Measurements from ENCODE around the gene OASL. TPM values are rescaled to one million over a fixed set of nuclear protein-coding genes. Genes with fewer than 3 reads are reported as not detected.

OASL gene
- total RNA-seq, 1 experiment from 2014 or later: not detected

DNA sequence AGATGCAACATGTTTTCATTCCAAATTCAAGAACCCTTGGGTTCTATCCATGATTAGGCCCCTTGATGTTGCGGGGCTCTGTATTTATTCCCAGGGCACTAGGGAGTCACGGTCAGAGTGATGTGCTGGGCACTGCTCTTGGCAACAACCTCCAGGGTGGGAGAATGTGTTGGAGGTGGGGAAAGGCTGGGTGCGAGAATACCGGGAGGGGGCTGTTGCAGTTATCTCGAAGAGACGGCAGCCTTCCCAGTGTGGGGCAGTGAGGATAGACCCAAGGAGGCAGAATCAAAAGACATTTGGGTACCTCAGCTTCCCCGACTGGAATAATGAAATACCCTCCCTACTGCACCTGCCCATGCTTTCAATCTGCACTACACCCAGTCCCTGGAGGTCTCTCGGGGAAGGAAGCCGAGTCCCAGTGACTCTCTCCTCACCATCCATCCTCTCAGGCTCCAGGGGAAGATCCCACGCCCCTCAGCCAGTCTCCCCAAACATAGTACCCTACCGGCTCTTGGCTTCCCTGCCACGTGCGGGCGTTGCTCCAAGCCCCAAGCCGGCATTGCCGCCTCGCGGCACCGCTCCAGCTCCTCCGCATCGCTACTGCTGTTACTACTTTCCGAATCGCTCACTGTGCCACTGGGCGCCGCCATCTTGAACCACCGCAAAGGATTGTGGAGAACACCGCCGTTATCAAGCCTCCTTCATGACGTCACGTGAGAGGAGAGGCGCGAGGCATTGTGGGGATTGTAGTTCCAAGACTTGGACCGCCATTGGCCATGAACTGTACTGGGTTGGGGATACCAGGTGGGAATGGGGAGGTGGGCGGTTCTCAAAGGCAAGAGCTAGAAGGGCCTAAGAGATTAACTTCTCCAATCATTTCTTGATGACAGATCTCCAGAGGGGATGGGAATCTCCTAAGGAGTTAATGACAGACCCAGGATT is 22.9 kb downstream of the OASL start, which contains the start of gene C12orf43:
Gene C12orf43, minus strand, starts transcription at position 663 of the 942 bp plus-strand sequence. Its CDS starts 13 bp downstream, at position 650.
- peaks cover 4% of the 10 kb centered on the region; the same call in 1 of the 2 replicates for H3K36me3 ChIP-seq
- no peaks in the 10 kb centered on the region for H3K9me3 ChIP-seq (replicated peaks)
- peak within 1 kb of the TSS; percentile 25; the same call in 1 of the 2 replicates for H3K27ac ChIP-seq
- H3K4me1 ChIP-seq (replicated peaks): peaks cover 8% of the 10 kb centered on the region
- H3K4me3 ChIP-seq: peak within 1 kb of the TSS; percentile 74
- peak; percentile 77 to 88 for DNase-seq (ENCODE audit: low read depth in 1 of 2, low spot score in 2 of 2)
- H3K27me3 ChIP-seq (replicated peaks): no peaks in the 10 kb centered on the region

DNA sequence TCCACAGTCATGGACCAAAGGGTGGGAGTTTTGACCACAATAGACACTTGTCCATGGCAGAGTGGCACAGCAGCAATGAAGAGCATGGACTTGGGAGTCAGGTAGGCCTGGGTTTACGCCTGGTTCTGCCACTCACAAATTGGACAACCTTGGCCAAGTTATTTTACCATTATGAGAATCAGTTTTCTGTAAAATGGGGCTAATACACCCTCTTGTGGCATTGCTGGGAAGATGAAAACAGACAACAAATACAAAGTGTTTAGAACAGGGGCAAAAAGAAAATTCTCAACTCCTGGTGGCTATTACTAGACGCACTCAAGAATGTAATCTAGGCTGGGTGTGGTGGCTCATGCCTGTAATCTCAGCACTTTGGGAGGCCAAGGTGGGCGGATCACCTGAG is 25.3 kb downstream of the OASL start:
- H3K27me3 ChIP-seq (replicated peaks): no peaks in the 10 kb centered on the region
- peaks cover 25% of the 10 kb centered on the region for H3K36me3 ChIP-seq
- no peaks in the 10 kb centered on the region for H3K9me3 ChIP-seq (replicated peaks)
- DNase-seq (ENCODE audit: low read depth in 1 of 2, low spot score in 2 of 2): no peak
- no peak overlapping the region for H3K4me3 ChIP-seq
- no peak overlapping the region for H3K27ac ChIP-seq
- peaks cover 8% of the 10 kb centered on the region for H3K4me1 ChIP-seq (replicated peaks)

GRCh38 chr12:121011820-121012219 is 27.2 kb downstream of the OASL start:
- Histone ChIP-seq H3K27ac (no peak overlapping the region), H3K9me3 (replicated peaks) (no peaks in the 10 kb centered on the region), H3K27me3 (replicated peaks) (no peaks in the 10 kb centered on the region), H3K36me3 (peaks cover 30% of the 10 kb centered on the region), H3K4me1 (replicated peaks) (peaks cover 8% of the 10 kb centered on the region), H3K4me3 (no peak overlapping the region)
- DNase-seq (ENCODE audit: low read depth in 1 of 2, low spot score in 2 of 2): no peak

DNA sequence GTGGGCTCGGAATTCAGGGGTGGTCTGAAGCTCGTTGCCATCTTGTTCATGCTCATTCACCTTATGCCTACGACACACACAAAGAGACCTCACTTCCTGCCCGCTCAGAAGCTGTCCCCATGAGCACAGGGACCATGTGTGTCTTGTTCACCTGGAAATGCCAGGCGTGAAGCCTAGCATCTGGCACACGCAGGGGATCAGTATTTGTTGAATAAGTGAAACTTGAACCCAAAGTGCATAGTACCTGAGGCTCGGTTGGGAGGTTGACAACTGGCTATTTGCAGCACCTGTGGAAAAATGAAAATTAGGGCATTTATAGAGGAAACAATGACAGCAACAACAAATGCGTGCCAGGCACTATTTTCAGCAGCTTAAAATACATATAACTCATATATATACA is 28.2 kb downstream of the OASL start:
- H3K36me3 ChIP-seq: peaks cover 33% of the 10 kb centered on the region
- H3K4me1 ChIP-seq (replicated peaks): peaks cover 8% of the 10 kb centered on the region
- DNase-seq (ENCODE audit: low read depth in 1 of 2, low spot score in 2 of 2): no peak
- no peaks in the 10 kb centered on the region for H3K27me3 ChIP-seq (replicated peaks)
- H3K9me3 ChIP-seq (replicated peaks): no peaks in the 10 kb centered on the region
- H3K27ac ChIP-seq: no peak overlapping the region
- no peak overlapping the region for H3K4me3 ChIP-seq

GRCh38 chr12:121009741-121010140 is 29.3 kb downstream of the OASL start:
- Histone ChIP-seq H3K4me1 (replicated peaks) (no peaks in the 10 kb centered on the region), H3K9me3 (replicated peaks) (no peaks in the 10 kb centered on the region), H3K36me3 (peaks cover 40% of the 10 kb centered on the region), H3K4me3 (no peak overlapping the region), H3K27me3 (replicated peaks) (no peaks in the 10 kb centered on the region), H3K27ac (no peak overlapping the region)
- peak in 1 of 2 experiments; percentile 18 for DNase-seq (ENCODE audit: low read depth in 1 of 2, low spot score in 2 of 2)

DNA sequence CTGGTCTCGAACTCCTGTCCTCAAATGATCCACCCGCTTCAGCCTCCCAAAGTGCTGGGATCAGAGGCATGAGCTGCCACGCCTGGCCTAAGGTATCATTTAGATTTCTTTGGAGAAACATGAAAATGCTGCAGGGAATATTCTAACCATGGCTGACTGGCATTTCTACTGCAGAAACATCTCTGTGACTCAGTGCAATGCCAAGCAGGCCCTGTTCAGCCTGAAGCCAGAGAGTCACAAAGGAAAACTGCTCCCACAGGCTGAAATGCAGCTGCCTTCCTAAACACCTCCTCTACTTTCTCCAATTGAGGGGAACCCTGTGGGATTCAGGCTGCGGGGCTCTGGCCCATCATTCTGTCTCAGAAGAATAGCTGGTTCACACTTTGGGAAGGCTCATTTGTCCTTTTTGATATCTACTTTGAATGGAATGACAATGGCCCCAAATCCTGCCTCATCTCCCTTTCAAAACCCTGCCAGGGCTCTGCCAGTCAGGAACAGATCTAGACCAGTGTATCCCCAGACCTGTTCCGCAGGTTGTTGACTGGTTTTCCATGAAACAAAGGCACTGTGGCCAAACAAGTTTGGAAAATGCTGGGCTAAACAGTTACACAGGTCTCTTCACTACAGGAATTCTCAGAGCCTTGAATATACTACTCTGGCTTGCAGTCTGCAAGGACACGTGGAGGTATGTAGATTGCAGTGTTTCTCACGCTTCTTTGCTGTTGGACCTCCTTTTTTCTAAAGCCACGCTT is 30.5 kb downstream of the OASL start:
- Histone ChIP-seq H3K9me3 (replicated peaks) (no peaks in the 10 kb centered on the region), H3K27ac (no peak overlapping the region), H3K4me1 (replicated peaks) (no peaks in the 10 kb centered on the region), H3K4me3 (no peak overlapping the region), H3K36me3 (peaks cover 52% of the 10 kb centered on the region), H3K27me3 (replicated peaks) (no peaks in the 10 kb centered on the region)
- DNase-seq (ENCODE audit: low read depth in 1 of 2, low spot score in 2 of 2): no peak

GRCh38 chr12:121005346-121005815 is 33.7 kb downstream of the OASL start:
- Histone ChIP-seq H3K4me1 (replicated peaks) (no peaks in the 10 kb centered on the region), H3K27ac (no peak overlapping the region), H3K27me3 (replicated peaks) (no peaks in the 10 kb centered on the region), H3K9me3 (replicated peaks) (no peaks in the 10 kb centered on the region), H3K36me3 (peaks cover 52% of the 10 kb centered on the region), H3K4me3 (no peak overlapping the region)
- DNase-seq (ENCODE audit: low read depth in 1 of 2, low spot score in 2 of 2): no peak

DNA sequence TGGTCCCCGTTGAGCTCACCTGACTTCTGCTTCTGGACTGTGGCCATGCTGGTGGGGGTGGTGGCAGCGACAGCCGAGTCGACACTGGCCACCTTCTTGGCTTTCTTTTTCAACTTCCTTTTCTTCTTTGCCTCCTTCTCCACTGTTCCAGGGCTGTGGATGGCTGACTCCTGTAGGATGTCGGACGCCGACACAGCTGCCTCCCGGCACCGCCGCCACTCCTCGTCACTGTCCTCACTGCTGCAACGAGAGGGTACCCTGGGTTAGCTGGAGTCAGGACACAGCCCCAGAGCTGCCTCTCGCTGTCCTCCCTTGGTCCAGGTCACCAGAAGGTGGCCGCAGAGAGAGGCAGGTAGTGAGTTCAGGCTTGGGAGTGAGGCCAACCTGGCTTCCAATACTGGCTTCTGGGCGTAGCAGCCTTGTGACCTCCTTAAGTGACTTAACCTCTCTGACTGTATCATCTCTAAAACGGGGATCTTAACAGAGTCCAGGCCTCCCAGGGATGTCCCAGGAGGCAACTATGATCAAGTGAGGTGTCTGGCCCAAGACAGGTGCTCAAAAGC is 34.7 kb downstream of the OASL start:
- peaks cover 42% of the 10 kb centered on the region for H3K36me3 ChIP-seq
- H3K27ac ChIP-seq: no peak overlapping the region
- H3K27me3 ChIP-seq (replicated peaks): no peaks in the 10 kb centered on the region
- DNase-seq (ENCODE audit: low read depth in 1 of 2, low spot score in 2 of 2): no peak
- H3K4me3 ChIP-seq: no peak overlapping the region
- no peaks in the 10 kb centered on the region for H3K4me1 ChIP-seq (replicated peaks)
- no peaks in the 10 kb centered on the region for H3K9me3 ChIP-seq (replicated peaks)

DNA sequence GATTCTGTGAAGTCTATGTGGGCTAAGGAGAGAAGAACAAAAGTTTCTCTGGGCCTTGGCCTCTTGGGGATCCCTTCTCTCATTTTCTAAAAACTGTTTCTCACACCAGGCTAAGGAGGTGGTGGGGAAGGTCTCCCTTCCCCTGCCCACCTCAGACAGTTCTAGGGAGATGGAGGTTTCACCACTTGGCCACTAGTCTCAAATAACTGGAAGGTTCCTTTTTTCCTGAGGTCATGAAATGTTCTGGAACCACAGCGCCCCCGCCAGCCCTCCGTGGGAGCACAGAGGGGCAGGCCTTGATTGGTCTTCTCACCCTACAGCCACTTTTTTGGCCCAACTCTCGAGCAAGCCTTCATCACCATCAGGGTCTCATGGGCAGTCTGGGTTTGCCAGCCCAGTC is 35.4 kb downstream of the OASL start:
- DNase-seq (ENCODE audit: low read depth in 1 of 2, low spot score in 2 of 2): no peak
- H3K9me3 ChIP-seq (replicated peaks): no peaks in the 10 kb centered on the region
- H3K36me3 ChIP-seq: peaks cover 37% of the 10 kb centered on the region
- H3K4me1 ChIP-seq (replicated peaks): no peaks in the 10 kb centered on the region
- no peaks in the 10 kb centered on the region for H3K27me3 ChIP-seq (replicated peaks)
- H3K4me3 ChIP-seq: no peak overlapping the region
- no peak overlapping the region for H3K27ac ChIP-seq

- Histone ChIP-seq H3K4me3 (no peak overlapping the region), H3K27ac (no peak overlapping the region), H3K27me3 (replicated peaks) (no peaks in the 10 kb centered on the region), H3K36me3 (peaks cover 32% of the 10 kb centered on the region), H3K4me1 (replicated peaks) (no peaks in the 10 kb centered on the region), H3K9me3 (replicated peaks) (no peaks in the 10 kb centered on the region)
- no peak for DNase-seq (ENCODE audit: low read depth in 1 of 2, low spot score in 2 of 2)
These were observed 37.1 kb downstream of the OASL start for GRCh38 chr12:121001841-121002483.

DNA sequence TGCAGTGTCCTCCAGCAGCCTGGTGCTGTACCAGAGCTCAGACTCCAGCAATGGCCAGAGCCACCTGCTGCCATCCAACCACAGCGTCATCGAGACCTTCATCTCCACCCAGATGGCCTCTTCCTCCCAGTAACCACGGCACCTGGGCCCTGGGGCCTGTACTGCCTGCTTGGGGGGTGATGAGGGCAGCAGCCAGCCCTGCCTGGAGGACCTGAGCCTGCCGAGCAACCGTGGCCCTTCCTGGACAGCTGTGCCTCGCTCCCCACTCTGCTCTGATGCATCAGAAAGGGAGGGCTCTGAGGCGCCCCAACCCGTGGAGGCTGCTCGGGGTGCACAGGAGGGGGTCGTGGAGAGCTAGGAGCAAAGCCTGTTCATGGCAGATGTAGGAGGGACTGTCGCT is 38.0 kb downstream of the OASL start:
- Histone ChIP-seq H3K27ac (no peak overlapping the region), H3K36me3 (peaks cover 31% of the 10 kb centered on the region), H3K27me3 (replicated peaks) (no peaks in the 10 kb centered on the region), H3K9me3 (replicated peaks) (no peaks in the 10 kb centered on the region), H3K4me3 (no peak overlapping the region), H3K4me1 (replicated peaks) (no peaks in the 10 kb centered on the region)
- no peak for DNase-seq (ENCODE audit: low read depth in 1 of 2, low spot score in 2 of 2)

DNA sequence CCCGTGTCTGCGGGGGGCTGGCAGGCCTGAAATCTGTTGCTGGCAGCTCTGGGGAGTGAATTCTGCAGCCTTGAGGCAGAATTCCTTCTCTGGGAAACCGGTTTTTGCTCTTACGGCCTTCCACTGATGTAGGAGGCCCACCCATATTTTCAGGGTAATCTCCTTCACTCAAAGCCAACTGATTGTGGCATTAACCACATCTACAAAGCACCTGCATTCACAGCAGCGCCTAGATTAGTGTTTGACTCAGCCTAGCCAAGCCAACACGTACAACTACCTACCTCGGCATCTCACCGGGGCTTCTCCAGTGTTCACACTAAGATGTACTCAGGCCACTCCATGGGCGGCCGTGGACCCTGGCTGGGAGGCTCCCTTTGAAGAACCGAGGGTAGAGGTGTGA is 38.5 kb downstream of the OASL start:
- no peaks in the 10 kb centered on the region for H3K27me3 ChIP-seq (replicated peaks)
- peaks cover 25% of the 10 kb centered on the region for H3K36me3 ChIP-seq
- H3K4me3 ChIP-seq: no peak overlapping the region
- no peaks in the 10 kb centered on the region for H3K9me3 ChIP-seq (replicated peaks)
- no peak for DNase-seq (ENCODE audit: low read depth in 1 of 2, low spot score in 2 of 2)
- no peak overlapping the region for H3K27ac ChIP-seq
- no peaks in the 10 kb centered on the region for H3K4me1 ChIP-seq (replicated peaks)
